Left forelimb (tissue), 1 donor: ENCODE results near the gene PSMB2.

Experiments used
- DNase-seq: peaks from one replicate; pipeline ENCODE4 v3.0.0-alpha.2; 2018; ENCODE audit warnings: low spot score

The PSMB2 gene

GRCh38 chr1:35556484-35557117 is 84.7 kb downstream of the PSMB2 start:
- DNase-seq, result no peak

GRCh38 chr1:35555601-35556477 is 85.5 kb downstream of the PSMB2 start:
- DNase-seq, result no peak

- no peak for DNase-seq
These were observed 86.1 kb downstream of the PSMB2 start for GRCh38 chr1:35555212-35555584.

- no peak for DNase-seq
These were observed 86.8 kb downstream of the PSMB2 start for GRCh38 chr1:35554266-35555211.

- no peak for DNase-seq
These were observed 87.5 kb downstream of the PSMB2 start for GRCh38 chr1:35553851-35554250.
